GM12878 (cell line): ENCODE results near the gene AMBRA1. TPM values are rescaled to one million over a fixed set of nuclear protein-coding genes. Genes with fewer than 3 reads are reported as not detected.

Source experiments
- ATAC-seq: fragments of 200-7000 bp; cut with Tn5 transposase; 3 replicates; pipeline ENCODE4 v1.9.1; 2020; ENCODE audit warnings: mild to moderate bottlenecking, moderate library complexity
- BruUV-seq: library from RNA; stranded (reverse); fragments of 400-500 nt; replicated peaks from 2 replicates; lab custom pipeline; 2021; lab: Mats Ljungman, UMichigan
- CTCF ChIA-PET: fragments of 300-600 bp; sonication (Branson Sonifier 250); formaldehyde crosslinking; extraction: SDS; loops from one replicate; lab custom pipeline; 2021; ENCODE audit warnings: inconsistent platforms; lab: Yijun Ruan, JAX
- POLR2A ChIA-PET: fragments of 350-600 bp; formaldehyde crosslinking; extraction: SDS; loops from one replicate; lab custom pipeline; 2021; ENCODE audit warnings: inconsistent platforms; lab: Charles Lee
- RAD21 ChIA-PET: fragments of 300-600 bp; sonication (Branson Sonifier 250); formaldehyde crosslinking; loops from one replicate; lab custom pipeline; 2023; ENCODE audit warnings: antibody characterized with exemption; ENCODE audit not compliant: unreplicated experiment; lab: Charles Lee
- SMC1A ChIA-PET: fragments of 300-600 bp; sonication (Branson Sonifier 250); formaldehyde crosslinking; loops from one replicate; lab custom pipeline; 2023; ENCODE audit not compliant: unreplicated experiment, uncharacterized antibody; lab: Charles Lee
- DNase-seq: peaks from one replicate; pipeline ENCODE4 v3.0.0-alpha.2; 2011; ENCODE audit warnings: low read depth, low spot score
- FAIRE-seq: peaks from 3 replicates; lab custom pipeline; 2011; peaks lifted over from hg19 to GRCh38; lab: Jason Lieb, UNC
- H2AFZ ChIP-seq: 2 replicates; pipeline ENCODE4 v1.6.0; 2011; ENCODE audit warnings: low read depth, low read length, control low read depth; ENCODE audit not compliant: control insufficient read depth
- H3K27ac ChIP-seq: 2 replicates; pipeline ENCODE4 v1.5.1; 2011; ENCODE audit warnings: control low read depth; ENCODE audit not compliant: control insufficient read depth, insufficient read depth
- H3K27me3 ChIP-seq, 2 experiments: replicated peaks in 1 of 2; 2 replicates each; pipeline versions ENCODE4 v1.6.0 to v1.6.1; 2011; ENCODE audit warnings: low read length in 1 of 2; ENCODE audit not compliant: control insufficient read depth in 2 of 2, insufficient read depth in 2 of 2
- H3K36me3 ChIP-seq, 2 experiments: 2 replicates each; pipeline ENCODE4 v1.5.1; 2011; ENCODE audit warnings: low read length in 1 of 2; ENCODE audit not compliant: control insufficient read depth in 2 of 2, insufficient read depth in 2 of 2
- H3K4me1 ChIP-seq: 2 replicates; pipeline ENCODE4 v1.6.1; 2011; ENCODE audit warnings: mild to moderate bottlenecking, low read length, moderate library complexity, mixed read lengths; ENCODE audit not compliant: control insufficient read depth, insufficient read depth
- H3K4me2 ChIP-seq: 2 replicates; pipeline ENCODE4 v1.6.0; 2011; ENCODE audit warnings: control low read depth; ENCODE audit not compliant: control insufficient read depth, insufficient read depth
- H3K4me3 ChIP-seq: fragments of 200-600 bp; sonication (generic); 2 replicates; pipeline ENCODE4 v1.5.1; 2016
- H3K79me2 ChIP-seq: 2 replicates; pipeline ENCODE4 v1.6.0; 2011; ENCODE audit warnings: low read length; ENCODE audit not compliant: control insufficient read depth, insufficient read depth
- H3K9ac ChIP-seq: 2 replicates; pipeline ENCODE4 v1.8.0; 2011; ENCODE audit warnings: low read length, control low read depth, mixed read lengths; ENCODE audit not compliant: control insufficient read depth, insufficient read depth
- H3K9me3 ChIP-seq: replicated peaks from 3 replicates; pipeline ENCODE4 v1.5.1; 2011; ENCODE audit warnings: mild to moderate bottlenecking, low read length; ENCODE audit not compliant: control insufficient read depth, insufficient read depth
- H4K20me1 ChIP-seq: 2 replicates; pipeline ENCODE4 v1.6.0; 2011; ENCODE audit not compliant: control insufficient read depth, insufficient read depth
- ATF3 ChIP-seq: IDR thresholded peaks from 2 replicates; pipeline ENCODE4 v1.6.1; 2011; ENCODE audit warnings: low read depth, mild to moderate bottlenecking, low read length, moderate library complexity, borderline replicate concordance; ENCODE audit errors: extremely low read depth
- GABPA ChIP-seq: IDR thresholded peaks from 2 replicates; pipeline ENCODE4 v1.6.1; 2014; ENCODE audit warnings: antibody characterized with exemption, low read depth, mild to moderate bottlenecking, inconsistent platforms
- HSF1 ChIP-seq: fragments of 150-350 bp; IDR thresholded peaks from 2 replicates; pipeline ENCODE4 v1.6.1; 2014; ENCODE audit warnings: mild to moderate bottlenecking, low read depth, low read length
- SUZ12 ChIP-seq: fragments of 200-600 bp; sonication (generic); IDR thresholded peaks from one replicate; pipeline ENCODE4 v1.6.1; 2018; ENCODE audit warnings: antibody characterized with exemption, mild to moderate bottlenecking; ENCODE audit not compliant: unreplicated experiment
- WGBS: methylation state at CpG from one replicate; pipeline ENCODE4 v1.1.6; 2016; ENCODE audit warnings: low lambda C conversion rate; ENCODE audit not compliant: insufficient replicate concordance, insufficient coverage; ENCODE audit errors: missing lambda C conversion rate; 5-methylcytosine and 5-hydroxymethylcytosine counted together
- in situ Hi-C: fragments of 300-500 bp; cut with MboI; formaldehyde crosslinking; loops from 9 replicates; pipeline ENCODE4 v1.14.3; 2018; ENCODE audit warnings: mixed read lengths
- intact Hi-C: fragments of 100-400 bp; cut with micrococcal nuclease; formaldehyde crosslinking; loops from one replicate; pipeline ENCODE4 v1.14.2; 2022; ENCODE audit not compliant: unreplicated experiment
- polyA plus RNA-seq, 11 experiments: library from polyadenylated mRNA; depleted of rRNA in 4 of 11; unstranded in 6 of 11; stranded (reverse) in 5 of 11; fragments of >200 nt; fragmentation: Nextera tagmentation in 4 of 11; fragmentation: Illumina TruSeq in 1 of 11; extraction: Ambion mirVana in 4 of 11; extraction: Trizol in 1 of 11; gene quantifications; 1 replicate in 1 of 11; 2 replicates in 10 of 11; pipeline versions ENCODE4 v1.2.1 to v1.2.3, GENCODE V29; 2011 to 2016; ENCODE audit warnings: inconsistent platforms in 2 of 11, missing spikeins in 2 of 11, low read depth in 1 of 11
- total RNA-seq, 4 experiments: library from RNA; depleted of rRNA in 3 of 4; stranded (reverse); fragments of >200 nt in 3 of 4; fragmentation: Illumina TruSeq in 1 of 4; extraction: Trizol in 1 of 4; gene quantifications; 2 replicates each; pipeline versions ENCODE4 v1.2.1 to v1.2.3, GENCODE V29; 2013 to 2021

Gene AMBRA1
- total and polyA plus RNA-seq, 10 of the 15 experiments (the other 5 are each of a cell fraction or from before 2014, with no cell fraction given) = 0.57 to 34.3 (median 13.7) TPM

- no peak for TF ChIP-seq SUZ12
- no peak for TF ChIP-seq GABPA
- no peak for TF ChIP-seq ATF3
- no peak for TF ChIP-seq HSF1
- POLR2A ChIA-PET = interaction anchor here (0.6 kb wide), 2 partner anchors 16 to 1143 kb away, joined by 4 read pairs; no protein-coding TSS in a partner anchor
- CTCF ChIA-PET = interaction anchor here (0.6 to 1.9 kb wide), 2 partner anchors 9 to 138 kb away, joined by 4 to 5 read pairs; no protein-coding TSS in a partner anchor
- in situ Hi-C loops (no loop called here), intact Hi-C loops (no loop called here)
- no TSS peak for BruUV-seq
- ATAC-seq (no peak), FAIRE-seq (no peak), DNase-seq (no peak)
- SMC1A ChIA-PET = interaction anchor here (0.5 to 0.7 kb wide), 4 partner anchors 9 to 1060 kb away, joined by 3 read pairs; no protein-coding TSS in a partner anchor
- Histone ChIP-seq H3K27ac (no peak overlapping the region), H3K4me2 (no peak overlapping the region), H3K4me3 (no peak overlapping the region), H4K20me1 (no peaks in the 10 kb centered on the region), H3K79me2 (no peaks in the 10 kb centered on the region), H3K27me3 (no peaks in the 10 kb centered on the region), H3K4me1 (no peaks in the 10 kb centered on the region), H3K36me3 (peaks cover 4 to 7% of the 10 kb centered on the region in 2 experiments), H3K9me3 (no peaks in the 10 kb centered on the region), H2AFZ (no peak overlapping the region), H3K9ac (no peak overlapping the region)
- RAD21 ChIA-PET = no interaction called here
- 100% methylated on average over 3 of the region's 3 CpGs for WGBS
Observed at GRCh38 chr11:46643531-46643930, 49.7 kb upstream of the AMBRA1 start.
